NCI-H2029 treated with DMSO at 0.1 percent for 48 hours (cell line): ENCODE data around the gene KDM5C.
"Not testable (repeated sequence)": the region's sequence is repeated elsewhere in the genome, so short reads cannot be mapped to it uniquely, and the experiment has no call there.

Experiments
- DNase-seq: peaks from one replicate; lab custom pipeline; 2025; lab: John Stamatoyannopoulos, UW

The KDM5C gene

GRCh38 chrX:53190363-53190960 lies 34.5 kb downstream of the KDM5C start:
- no peak for DNase-seq

DNA sequence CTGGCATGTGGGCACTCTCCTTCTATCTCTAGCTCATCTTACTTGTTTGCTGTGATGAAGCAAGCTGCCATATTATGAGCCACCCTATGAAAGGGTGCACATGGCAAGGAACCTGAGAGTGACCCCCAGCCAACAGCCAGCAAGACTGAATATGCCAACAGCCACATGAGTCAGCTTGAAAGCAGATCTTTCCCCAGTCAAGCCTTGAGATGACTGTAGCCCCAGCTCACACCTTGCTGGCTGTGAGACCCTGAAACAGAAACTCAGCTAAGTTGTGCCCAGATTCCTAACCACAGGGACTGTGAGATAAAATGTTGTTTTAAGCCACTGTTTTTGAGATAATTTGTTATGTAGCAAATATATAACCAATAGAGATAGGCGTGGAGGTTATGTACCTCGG lies 36.2 kb downstream of the KDM5C start:
- no peak for DNase-seq

DNA sequence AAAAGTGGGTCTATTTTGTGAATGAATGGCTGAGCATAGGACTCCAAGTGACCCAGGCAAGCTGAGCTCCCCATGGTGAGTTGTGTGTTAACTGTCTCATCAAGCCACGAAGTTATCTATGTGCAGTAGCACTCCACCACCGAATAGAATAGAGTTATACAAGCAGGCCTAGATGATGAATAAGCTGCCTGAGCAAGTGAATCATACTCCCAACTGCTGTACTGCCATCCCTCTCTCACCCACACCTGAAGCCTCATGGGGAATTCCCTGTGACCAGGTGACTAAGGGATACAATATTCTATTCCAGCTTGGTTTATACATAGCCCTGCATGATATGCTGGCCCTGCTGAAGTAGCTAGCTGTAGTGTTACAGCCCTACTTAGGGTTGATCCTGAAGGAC lies 38.7 kb downstream of the KDM5C start:
- DNase-seq, result no peak

DNA sequence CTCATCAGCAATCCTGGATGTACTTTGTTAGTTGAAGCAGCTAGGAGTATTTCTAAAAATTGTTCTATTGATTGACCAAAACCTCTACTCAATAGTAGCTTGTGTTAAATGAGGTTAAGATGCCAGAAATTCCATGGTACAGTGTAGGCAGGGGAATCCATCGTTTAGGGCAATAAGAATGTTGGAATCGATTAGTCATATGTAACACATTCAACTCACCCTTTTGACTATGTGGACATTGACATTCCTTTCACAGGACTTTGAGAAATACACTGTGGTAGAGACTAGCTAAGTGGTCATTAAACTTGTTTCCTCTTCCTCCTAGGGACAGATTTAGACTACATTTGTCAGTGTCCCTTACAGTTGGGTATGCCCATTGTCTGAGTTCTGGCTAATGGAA lies 40.2 kb downstream of the KDM5C start:
- DNase-seq, result no peak

GRCh38 chrX:53171356-53171755 lies 53.7 kb downstream of the KDM5C start:
- no peak for DNase-seq

- DNase-seq, result no peak
Observed at GRCh38 chrX:53166103-53166502, 58.9 kb downstream of the KDM5C start.

- DNase-seq, result not testable (repeated sequence)
Observed at GRCh38 chrX:53164566-53164965, 60.4 kb downstream of the KDM5C start.

- no peak for DNase-seq
Observed at GRCh38 chrX:53163436-53163835, 61.6 kb downstream of the KDM5C start.

DNA sequence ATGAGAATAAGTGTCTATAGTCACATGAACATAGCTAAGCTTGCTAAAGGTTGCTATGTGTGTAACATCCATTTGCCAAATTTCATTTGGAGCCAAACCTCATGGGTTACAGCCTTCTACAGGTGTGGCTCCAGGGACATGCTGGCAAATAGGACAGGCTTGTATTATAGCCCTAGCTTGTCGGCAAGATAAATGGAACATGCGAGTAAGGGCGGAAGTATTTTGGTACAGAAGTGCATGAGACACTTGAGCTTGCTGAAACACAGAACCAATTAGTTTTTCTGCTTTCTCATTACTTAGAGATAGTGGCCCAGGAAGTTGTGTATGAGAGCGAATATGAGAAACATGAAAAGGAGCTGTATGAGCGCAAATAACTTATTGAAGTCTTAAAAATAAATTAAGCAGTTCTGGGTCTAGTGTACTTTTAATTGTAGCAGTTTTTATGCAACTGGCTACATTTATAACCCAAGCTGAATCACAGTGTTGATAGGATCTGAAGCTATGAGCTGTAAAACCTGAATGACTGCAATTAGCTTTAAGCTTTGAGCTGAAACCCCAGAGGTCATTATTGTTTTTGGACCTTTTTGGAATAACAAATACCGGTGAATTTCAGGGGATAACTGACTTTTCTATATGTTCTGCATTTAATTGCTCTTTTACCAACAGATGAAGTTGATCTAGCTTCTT lies 64.6 kb downstream of the KDM5C start:
- DNase-seq, result no peak

GRCh38 chrX:53159184-53159583 lies 65.8 kb downstream of the KDM5C start:
- DNase-seq, result no peak

DNA sequence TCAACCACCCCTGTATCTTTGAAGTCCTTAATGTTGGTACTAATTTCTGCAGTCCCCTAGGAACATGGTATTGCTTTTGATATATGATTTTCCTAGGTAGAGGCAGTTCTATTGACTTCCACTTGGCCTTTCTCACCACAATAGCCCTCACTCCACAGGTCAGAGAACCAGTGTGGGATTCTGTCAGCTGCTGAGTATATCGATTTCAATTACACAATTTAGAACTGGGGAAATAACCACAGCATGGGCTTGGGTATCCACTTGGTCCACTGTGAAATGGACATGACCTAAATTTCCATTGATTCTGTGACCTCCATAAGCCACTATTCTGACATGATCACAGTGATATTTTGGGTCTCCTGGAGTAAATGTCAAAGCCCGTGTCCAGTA lies 68.8 kb downstream of the KDM5C start:
- no peak for DNase-seq

DNA sequence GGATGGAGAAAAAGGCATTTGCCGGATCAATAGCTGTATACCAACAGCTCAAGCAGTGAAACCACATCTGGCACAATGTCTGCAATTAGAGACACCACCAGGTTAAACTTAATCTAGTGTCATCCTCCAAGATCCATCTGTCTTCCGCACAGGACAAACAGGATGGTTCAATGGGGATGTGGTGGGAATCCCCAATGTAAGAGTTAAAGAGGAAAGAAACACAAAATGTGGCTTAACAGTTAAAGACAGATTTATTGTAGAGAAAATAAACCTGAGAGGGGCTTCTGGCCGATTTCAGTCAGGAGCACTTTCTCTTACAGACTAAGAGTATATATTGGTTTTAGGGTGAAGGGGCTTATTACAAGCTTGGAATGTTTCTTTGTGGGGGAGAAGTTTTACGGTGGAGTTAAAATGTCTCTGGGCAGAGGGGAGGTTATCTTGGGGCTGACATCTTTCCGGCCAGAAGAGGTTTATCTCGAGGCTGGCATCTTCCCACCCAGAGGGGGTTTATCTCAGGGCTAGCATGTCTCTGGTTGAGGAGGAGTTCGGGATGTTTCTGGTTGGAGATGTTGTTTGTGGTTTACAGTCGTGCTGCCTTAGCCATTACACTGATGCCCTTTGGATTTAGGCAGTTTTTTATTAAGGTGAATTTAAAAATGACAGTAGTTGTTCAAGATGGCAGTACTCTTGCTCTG lies 69.3 kb downstream of the KDM5C start:
- no peak for DNase-seq

DNA sequence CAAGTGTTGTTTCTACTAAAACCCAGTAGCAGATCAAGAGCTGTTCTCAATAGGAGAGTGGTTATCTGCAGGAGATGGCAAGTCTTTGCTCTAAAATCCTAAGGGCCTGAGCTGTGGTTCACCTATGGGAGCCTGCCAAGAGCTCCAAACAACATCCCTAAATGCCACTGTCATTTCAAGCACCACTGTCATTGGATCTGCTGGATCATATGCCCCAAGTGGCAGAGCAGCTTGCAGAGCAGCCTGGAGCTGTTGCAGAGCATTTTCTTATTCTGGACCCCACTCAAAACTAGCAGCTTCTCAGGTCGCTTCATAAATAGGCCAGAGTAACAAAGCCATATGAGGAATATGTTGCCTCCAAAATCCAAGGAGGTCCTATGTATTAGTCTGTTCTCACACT lies 71.4 kb downstream of the KDM5C start:
- DNase-seq, result no peak
